COLO668 (cell line): ENCODE results near the gene EREG.
"Not testable (repeated sequence)": the region's sequence is repeated elsewhere in the genome, so short reads cannot be mapped to it uniquely, and the experiment has no call there.

Source experiments
- DNase-seq: peaks from one replicate; lab custom pipeline; 2025; ENCODE audit not compliant: unreplicated experiment; lab: John Stamatoyannopoulos, UW

EREG gene

DNA sequence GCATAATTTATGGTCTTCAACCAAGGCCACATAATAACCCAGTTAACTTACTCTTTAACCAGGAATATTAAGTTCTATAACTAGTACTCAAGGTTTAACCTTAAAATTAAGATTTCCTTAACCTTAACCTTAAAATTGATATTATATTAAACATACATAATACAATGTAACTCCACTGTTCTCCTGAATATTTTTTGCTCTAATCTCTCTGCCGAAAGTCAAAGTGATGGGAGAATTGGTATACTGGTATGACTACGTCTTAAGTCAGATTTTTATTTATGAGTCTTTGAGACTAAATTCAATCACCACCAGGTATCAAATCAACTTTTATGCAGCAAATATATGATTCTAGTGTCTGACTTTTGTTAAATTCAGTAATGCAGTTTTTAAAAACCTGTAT lies 22.8 kb downstream of the EREG start:
- DNase-seq = no peak

GRCh38 chr4:74389494-74389893 lies 24.5 kb downstream of the EREG start:
- no peak for DNase-seq

DNA sequence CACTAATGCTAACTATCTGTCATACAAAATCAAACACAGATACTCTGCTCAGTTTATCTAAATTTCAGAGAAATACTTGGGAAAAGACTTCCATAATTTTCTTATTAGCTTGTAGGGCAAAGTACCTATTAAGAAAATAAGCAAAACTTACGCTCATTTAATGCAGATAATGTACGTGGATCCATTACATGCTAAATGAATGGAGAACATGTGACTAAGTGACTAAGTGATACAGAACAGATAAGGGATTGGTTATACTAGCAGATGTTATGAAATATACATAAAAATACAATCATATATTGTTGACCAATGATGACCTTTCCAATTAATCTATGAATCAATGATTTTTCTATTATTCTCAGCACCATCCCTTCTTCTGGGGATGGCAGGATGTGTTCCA lies 25.7 kb downstream of the EREG start:
- no peak for DNase-seq

- no peak for DNase-seq
These were observed 26.4 kb downstream of the EREG start for GRCh38 chr4:74391346-74391745.

DNA sequence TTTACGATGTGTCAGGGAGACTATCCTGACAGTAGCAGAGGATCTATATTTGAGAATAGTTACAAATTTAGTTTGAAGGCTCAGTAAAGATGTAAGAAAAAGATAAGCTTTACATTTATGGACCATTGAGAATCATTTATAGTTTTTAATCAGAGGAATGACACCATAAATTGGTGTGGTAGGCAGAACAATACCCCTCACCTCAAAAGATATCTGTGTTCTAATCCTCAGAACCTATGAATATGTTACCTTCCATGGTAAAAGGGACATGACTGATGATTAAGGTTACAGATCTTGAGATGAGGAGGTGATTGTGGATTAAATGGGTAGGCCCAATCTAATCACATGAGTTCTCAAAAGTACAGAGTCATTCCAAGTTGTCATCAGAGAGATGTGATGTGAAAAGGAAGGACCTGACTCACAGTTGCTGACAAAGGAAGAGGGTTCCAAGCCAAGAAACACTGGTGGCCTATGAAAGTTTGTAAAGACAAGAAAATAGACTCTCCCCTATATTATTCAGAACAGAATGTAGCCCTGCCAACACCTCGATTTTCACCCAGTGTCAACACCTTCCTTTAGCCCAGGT lies 27.0 kb downstream of the EREG start:
- no peak for DNase-seq

DNA sequence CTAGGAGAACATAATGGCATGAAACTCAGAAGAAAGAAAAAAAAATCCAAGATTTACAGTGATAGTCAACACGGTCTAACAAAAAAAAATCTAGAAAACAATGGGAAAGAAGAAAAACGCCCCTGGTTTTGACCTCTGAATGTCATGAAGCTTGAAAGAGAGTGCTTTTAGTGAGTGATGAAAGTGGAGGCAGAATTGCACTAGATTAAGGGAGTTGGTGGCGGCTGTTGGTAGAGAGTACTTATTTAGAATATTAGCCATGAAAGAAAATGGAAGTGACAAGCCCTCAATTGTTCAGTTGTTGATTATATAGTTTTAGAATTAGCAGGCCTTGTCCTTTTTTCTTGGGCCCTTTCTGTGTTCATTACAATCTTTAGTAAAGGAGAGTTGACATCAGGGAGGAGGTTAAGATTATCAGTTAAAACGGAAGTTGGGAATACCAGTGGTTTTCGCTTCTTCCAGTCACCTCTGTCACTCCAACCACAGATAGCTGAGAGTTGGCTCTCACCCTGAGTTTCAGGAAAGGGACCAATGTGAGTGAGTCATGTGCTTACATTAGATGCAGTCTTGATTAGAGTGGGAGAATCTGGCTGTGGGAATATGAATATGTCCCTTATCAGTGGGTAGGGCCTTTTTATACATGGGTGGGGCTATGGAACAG lies 29.7 kb downstream of the EREG start:
- no peak for DNase-seq

GRCh38 chr4:74395633-74396032 lies 30.7 kb downstream of the EREG start:
- DNase-seq = no peak

GRCh38 chr4:74397748-74398426 lies 32.9 kb downstream of the EREG start:
- DNase-seq = no peak

DNA sequence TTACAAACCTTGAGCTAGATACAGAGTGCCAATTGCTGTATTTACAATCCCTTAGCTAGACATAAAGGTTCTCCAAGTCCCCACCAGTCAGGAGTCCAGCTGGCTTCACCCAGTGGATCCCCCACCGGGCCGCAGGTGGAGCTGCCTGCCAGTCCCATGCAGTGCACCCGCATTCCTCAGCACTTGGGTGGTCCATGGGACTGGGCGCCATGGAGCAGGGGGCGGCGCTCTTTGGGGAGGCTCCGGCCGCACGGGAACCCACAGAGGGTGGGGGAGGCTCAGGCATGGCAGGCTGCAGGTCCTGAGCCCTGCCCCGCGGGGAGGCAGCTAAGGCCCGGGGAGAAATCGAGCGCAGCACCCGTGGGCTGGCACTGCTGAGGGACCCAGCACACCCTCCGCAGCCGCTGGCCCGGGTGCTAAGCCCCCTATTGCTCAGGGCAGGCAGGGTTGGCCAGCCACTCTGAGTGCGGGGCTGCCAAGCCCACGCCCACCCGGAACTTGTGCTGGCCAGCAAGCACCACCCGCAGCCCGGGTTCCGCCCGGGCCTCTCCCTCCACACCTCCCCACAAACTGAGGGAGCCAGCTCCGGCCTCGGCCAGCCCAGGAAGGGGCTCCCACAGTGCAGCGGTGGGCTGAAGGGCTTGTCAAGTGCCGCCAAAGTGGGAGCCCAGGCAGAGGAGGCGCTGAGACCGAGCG lies 34.1 kb downstream of the EREG start:
- DNase-seq = not testable (repeated sequence)

DNA sequence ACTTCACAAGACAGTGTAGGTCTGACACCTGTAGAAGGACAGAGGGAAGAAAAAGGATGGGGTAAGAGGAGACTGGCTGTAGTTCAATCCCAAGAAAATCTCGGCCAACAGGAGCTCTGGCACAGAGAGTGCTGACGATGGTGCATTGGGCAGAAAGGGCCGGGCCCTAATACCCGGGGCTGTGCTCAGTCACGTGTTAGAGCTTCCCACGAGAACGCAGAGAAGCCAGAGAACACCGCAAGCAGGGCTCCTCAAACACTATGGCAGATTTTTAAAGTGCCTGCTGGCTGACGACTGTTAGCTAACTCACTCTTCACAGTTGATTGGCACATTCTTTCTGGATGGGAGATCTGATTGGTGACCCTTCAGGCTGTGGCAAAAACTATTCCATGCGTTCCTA lies 35.5 kb downstream of the EREG start:
- no peak for DNase-seq

DNA sequence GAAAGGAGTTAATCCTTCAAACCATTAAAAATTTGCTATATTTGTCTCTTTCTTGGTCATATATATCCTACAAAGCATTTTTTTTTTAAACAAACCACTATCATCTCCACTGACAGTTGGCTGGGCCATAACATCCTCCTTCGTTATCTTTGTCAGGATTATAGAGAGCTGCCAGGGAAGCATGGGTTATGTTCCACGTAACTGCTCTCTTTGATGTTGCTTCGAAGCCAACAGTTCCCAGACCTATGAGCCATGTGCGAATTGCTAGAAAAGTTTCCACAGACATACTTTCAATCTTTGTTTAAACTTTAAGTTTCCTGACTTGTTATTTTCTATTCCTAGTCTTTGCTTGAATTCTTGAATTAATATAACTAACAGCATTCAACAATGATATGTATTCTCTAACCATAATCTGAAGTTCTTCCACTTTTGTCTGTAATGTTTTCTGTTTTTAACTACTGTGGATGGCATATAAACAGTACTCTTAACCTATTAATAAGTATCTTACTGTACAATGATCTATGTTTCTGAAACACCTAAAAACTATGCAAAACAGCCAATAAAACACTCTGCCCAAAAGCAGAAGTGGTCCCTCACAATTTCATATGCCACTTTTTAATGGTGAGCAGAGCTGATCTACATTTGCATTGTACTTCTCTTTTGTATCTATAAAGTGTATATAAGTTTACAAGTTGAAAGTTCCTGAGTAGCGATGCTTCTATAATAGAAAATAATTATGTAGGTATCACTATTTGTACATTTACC lies 37.9 kb downstream of the EREG start:
- DNase-seq = no peak

GRCh38 chr4:74407891-74408290 lies 42.9 kb downstream of the EREG start:
- DNase-seq = no peak

DNA sequence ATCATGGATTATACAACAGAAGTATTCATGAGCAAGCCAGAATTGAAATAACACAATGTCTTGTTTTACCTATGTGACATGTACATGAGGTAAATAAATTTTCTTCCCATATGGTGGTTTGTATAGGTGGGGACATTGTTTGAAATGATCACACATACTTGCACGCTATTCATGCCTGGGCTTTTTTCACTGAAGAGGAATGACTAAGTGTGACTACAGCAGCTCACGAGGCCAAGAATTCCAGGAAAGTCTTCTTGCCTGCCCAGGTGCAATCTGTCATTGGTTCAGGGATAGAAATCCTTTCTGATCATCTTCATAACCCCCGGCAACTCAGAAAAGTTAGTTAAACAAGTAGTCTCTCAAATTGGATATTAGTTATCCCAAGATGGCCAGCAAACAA lies 43.7 kb downstream of the EREG start:
- no peak for DNase-seq

GRCh38 chr4:74410272-74410671 lies 45.3 kb downstream of the EREG start:
- DNase-seq = no peak

DNA sequence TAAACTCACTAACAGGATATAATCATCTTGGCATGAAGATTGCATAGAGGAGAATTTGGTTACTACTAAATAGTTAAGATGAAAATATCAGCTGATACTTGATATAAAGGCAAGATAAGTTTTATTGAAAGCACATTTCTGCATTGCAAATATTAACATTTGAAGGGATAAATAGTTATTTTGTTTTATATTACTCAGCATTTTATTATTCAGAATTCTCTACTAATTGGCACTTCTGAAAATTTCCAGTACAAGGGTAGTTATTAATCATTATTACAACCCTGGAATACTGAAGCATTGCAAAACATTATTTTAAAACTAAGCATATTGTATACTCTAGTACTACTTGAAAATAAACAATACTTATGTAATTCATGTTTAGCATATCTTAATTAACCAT lies 47.3 kb downstream of the EREG start:
- no peak for DNase-seq

DNA sequence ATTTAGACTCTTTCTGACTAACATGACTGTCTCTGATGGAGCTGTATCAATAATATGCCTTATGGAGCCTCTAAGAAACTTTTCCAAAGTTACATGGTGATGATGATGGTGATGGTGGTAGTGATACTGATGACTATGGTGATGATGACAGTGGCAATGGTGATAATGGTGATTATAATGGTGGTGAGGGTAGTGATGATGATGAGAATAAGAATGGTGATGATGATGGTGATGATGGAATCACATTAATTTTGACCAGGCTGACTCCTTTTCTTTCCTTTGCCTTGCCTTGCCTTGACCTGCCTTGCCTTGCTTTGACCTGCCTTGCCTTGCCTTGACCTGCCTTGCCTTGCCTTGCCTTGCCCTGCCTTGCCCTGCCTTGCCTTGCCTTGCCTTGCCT lies 48.3 kb downstream of the EREG start:
- no peak for DNase-seq

DNA sequence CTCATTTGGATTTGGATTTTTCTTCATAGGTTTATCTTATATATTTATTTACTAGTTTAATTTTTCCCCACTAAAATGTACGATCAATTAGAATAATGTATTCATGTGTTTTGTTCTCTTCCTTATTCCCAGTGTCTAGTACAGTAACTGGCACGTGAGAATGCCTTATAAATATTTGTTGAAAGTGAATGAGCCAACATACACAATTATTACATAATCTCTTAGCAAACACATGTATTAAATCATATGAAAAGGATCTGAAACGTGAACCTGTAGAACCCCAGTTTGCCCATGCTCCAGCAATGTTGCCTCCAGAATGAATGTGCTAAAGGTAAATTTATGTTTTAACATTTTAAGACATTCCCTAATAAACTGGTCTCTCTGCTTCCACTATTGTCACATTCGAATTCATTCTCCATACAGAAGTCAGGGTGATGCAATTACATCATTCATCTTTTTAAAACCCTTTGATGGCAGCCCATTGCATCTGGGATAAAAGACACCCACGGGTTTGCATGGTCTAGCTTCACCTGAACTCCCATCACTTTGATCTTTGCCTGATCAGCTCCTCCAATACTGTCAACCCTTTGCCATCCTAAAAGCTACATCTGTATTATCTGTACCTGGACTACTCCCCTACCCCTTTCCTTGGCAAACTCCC lies 49.3 kb downstream of the EREG start:
- DNase-seq = no peak

DNA sequence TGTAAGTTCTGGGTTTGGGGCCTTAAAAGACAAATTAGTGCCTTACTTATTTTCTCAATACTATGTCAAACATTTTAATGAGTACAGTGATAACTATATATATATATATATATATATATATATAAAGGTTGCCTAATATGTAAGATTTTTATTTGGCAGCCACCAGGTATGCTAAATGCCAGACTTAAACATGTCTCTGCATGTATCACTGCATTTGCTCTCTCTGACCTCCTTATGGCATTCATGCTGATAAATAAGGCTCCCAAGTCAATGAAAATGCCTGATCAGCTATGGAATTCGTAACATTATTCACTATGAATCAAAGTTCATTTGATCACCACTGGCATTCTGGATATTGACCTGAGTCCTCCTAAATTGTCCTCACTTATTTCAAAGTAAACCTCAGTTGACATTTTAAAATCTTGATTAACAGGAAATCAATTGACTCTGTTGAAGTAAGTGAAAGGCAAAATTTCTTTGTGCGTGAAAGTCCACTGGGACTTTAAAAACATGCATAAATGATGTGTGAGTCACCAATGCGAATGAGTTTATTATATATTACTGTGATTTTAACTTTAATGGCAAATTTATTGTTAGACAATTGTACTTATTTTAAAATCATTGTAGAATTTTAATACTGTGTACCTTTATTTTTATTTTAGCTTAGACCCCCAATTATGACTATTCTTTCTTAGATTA lies 50.8 kb downstream of the EREG start:
- no peak for DNase-seq

DNA sequence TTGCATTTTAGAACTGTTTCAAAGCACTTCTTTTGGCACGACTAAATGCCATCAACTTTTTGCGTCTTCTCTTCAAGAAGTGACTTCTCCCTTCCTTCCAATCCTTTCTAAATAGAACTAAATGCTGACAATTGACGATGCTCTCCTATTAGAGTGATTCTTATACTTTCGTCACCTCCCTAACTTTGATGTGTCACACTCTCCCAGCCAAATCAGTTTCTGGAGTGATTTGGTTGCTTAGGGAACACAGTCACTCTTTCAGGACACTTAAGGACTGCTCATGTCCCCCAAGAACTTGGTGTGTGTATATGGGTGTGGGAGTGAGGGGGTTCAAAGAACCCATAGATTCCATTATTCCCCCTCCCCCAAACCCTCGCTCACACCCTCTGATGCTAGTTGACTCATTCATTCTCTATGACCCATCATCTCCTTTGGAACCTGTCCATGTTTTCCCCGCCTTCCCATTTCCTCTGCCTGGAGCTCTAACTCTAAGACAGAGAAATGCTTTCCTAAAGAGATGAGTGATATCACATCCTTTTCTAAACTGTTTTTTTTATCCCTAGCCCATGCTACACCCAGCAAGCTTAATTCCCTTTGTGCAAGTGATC lies 53.2 kb downstream of the EREG start:
- no peak for DNase-seq

- DNase-seq = no peak
These were observed 55.9 kb downstream of the EREG start for GRCh38 chr4:74420863-74421262.
